ENCODE data around the gene PLB1. TPM values are rescaled to one million over a fixed set of nuclear protein-coding genes. Genes with fewer than 3 reads are reported as not detected.

Gene PLB1
- total RNA-seq, 1 donor from 2014 or later: 1.6 TPM

- Histone ChIP-seq H3K36me3 (ENCODE audit: control insufficient read depth, insufficient read depth, low read length) (no peaks in the 10 kb centered on the region), H3K4me3 (ENCODE audit: low read depth, low read length) (no peak overlapping the region), H3K27me3 (ENCODE audit: control insufficient read depth, insufficient read depth, low read length) (no peaks in the 10 kb centered on the region)
- TF ChIP-seq CTCF (IDR thresholded peaks at IDR 0.05; ENCODE audit: insufficient read depth, low read length, severe bottlenecking): no peak
- no peak for FAIRE-seq
- DNase-seq (ENCODE audit: low read depth): no peak
These were observed 133.1 kb downstream of the PLB1 start for GRCh38 chr2:28628987-28629386.

- no peak overlapping the region for H3K4me3 ChIP-seq (ENCODE audit: low read depth, low read length)
- no peaks in the 10 kb centered on the region for H3K27me3 ChIP-seq (ENCODE audit: control insufficient read depth, insufficient read depth, low read length)
- FAIRE-seq (no peak), DNase-seq (ENCODE audit: low read depth) (no peak)
- no peaks in the 10 kb centered on the region for H3K36me3 ChIP-seq (ENCODE audit: control insufficient read depth, insufficient read depth, low read length)
- no peak for TF ChIP-seq CTCF (IDR thresholded peaks at IDR 0.05; ENCODE audit: insufficient read depth, low read length, severe bottlenecking)
These were observed 134.1 kb downstream of the PLB1 start for GRCh38 chr2:28629910-28630309.

GRCh38 chr2:28630341-28630740 is 134.5 kb downstream of the PLB1 start:
- DNase-seq (ENCODE audit: low read depth) (no peak), FAIRE-seq (no peak)
- Histone ChIP-seq H3K36me3 (ENCODE audit: control insufficient read depth, insufficient read depth, low read length) (no peaks in the 10 kb centered on the region), H3K4me3 (ENCODE audit: low read depth, low read length) (no peak overlapping the region), H3K27me3 (ENCODE audit: control insufficient read depth, insufficient read depth, low read length) (no peaks in the 10 kb centered on the region)
- no peak for TF ChIP-seq CTCF (IDR thresholded peaks at IDR 0.05; ENCODE audit: insufficient read depth, low read length, severe bottlenecking)

GRCh38 chr2:28631514-28632206 is 135.8 kb downstream of the PLB1 start:
- DNase-seq (ENCODE audit: low read depth) (no peak), FAIRE-seq (no peak)
- Histone ChIP-seq H3K27me3 (ENCODE audit: control insufficient read depth, insufficient read depth, low read length) (no peaks in the 10 kb centered on the region), H3K36me3 (ENCODE audit: control insufficient read depth, insufficient read depth, low read length) (no peaks in the 10 kb centered on the region), H3K4me3 (ENCODE audit: low read depth, low read length) (no peak overlapping the region)
- no peak for TF ChIP-seq CTCF (IDR thresholded peaks at IDR 0.05; ENCODE audit: insufficient read depth, low read length, severe bottlenecking)

- Histone ChIP-seq H3K27me3 (ENCODE audit: control insufficient read depth, insufficient read depth, low read length) (no peaks in the 10 kb centered on the region), H3K4me3 (ENCODE audit: low read depth, low read length) (no peak overlapping the region), H3K36me3 (ENCODE audit: control insufficient read depth, insufficient read depth, low read length) (no peaks in the 10 kb centered on the region)
- no peak for TF ChIP-seq CTCF (IDR thresholded peaks at IDR 0.05; ENCODE audit: insufficient read depth, low read length, severe bottlenecking)
- DNase-seq (ENCODE audit: low read depth) (no peak), FAIRE-seq (no peak)
These were observed 136.9 kb downstream of the PLB1 start for GRCh38 chr2:28632791-28633190.

GRCh38 chr2:28633204-28633603 is 137.3 kb downstream of the PLB1 start:
- Histone ChIP-seq H3K36me3 (ENCODE audit: control insufficient read depth, insufficient read depth, low read length) (no peaks in the 10 kb centered on the region), H3K4me3 (ENCODE audit: low read depth, low read length) (no peak overlapping the region), H3K27me3 (ENCODE audit: control insufficient read depth, insufficient read depth, low read length) (no peaks in the 10 kb centered on the region)
- no peak for TF ChIP-seq CTCF (IDR thresholded peaks at IDR 0.05; ENCODE audit: insufficient read depth, low read length, severe bottlenecking)
- DNase-seq (ENCODE audit: low read depth): no peak
- FAIRE-seq: no peak
